Liver (tissue), 9 donors: ENCODE measurements around the gene DARS1. TPM values are rescaled to one million over a fixed set of nuclear protein-coding genes. Genes with fewer than 3 reads are reported as not detected.

Experiments
- DNase-seq: peaks from one replicate; pipeline ENCODE4 v3.0.0-alpha.2; 2017; ENCODE audit warnings: low spot score
- H3K27ac ChIP-seq, 2 donors: one replicate each; pipeline ENCODE4 v1.7.0; 2013; ENCODE audit warnings: inconsistent platforms in 2 of 2, low read length in 2 of 2, control low read depth in 1 of 2, low read depth in 1 of 2, mild to moderate bottlenecking in 1 of 2
- H3K27me3 ChIP-seq, 4 donors: one replicate each; pipeline versions ENCODE4 v1.6.1 to v1.7.0; 2013; ENCODE audit warnings: low read length in 3 of 4, inconsistent platforms in 1 of 4, mild to moderate bottlenecking in 1 of 4, moderate library complexity in 1 of 4; ENCODE audit not compliant: control insufficient read depth in 4 of 4, insufficient read depth in 4 of 4
- H3K36me3 ChIP-seq, 4 donors: one replicate each; pipeline versions ENCODE4 v1.6.1 to v1.7.0; 2013; ENCODE audit warnings: low read length in 3 of 4, mild to moderate bottlenecking in 3 of 4, low read depth in 1 of 4, moderate library complexity in 1 of 4; ENCODE audit not compliant: control insufficient read depth in 4 of 4, insufficient read depth in 3 of 4
- H3K4me1 ChIP-seq, 4 donors: one replicate each; pipeline versions ENCODE4 v1.6.1 to v1.7.0; 2013; ENCODE audit warnings: low read length in 3 of 4, mild to moderate bottlenecking in 3 of 4, moderate library complexity in 1 of 4; ENCODE audit not compliant: control insufficient read depth in 4 of 4, insufficient read depth in 4 of 4
- H3K4me3 ChIP-seq, 3 donors: one replicate each; pipeline versions ENCODE4 v1.6.1 to v1.7.0; 2013; ENCODE audit warnings: low read length in 3 of 3, control low read depth in 1 of 3, low read depth in 1 of 3, mild to moderate bottlenecking in 1 of 3
- H3K9ac ChIP-seq, 2 donors: one replicate each; pipeline ENCODE4 v1.7.0; 2013; ENCODE audit warnings: low read length in 2 of 2, mild to moderate bottlenecking in 2 of 2, moderate library complexity in 2 of 2, control low read depth in 1 of 2, low read depth in 1 of 2
- H3K9me3 ChIP-seq, 4 donors: one replicate each; pipeline versions ENCODE4 v1.6.1 to v1.7.0; 2013; ENCODE audit warnings: low read length in 3 of 4; ENCODE audit not compliant: control insufficient read depth in 4 of 4
- ATF3 ChIP-seq: IDR thresholded peaks from 2 replicates; pipeline ENCODE4 v1.6.1; 2016; ENCODE audit warnings: antibody characterized with exemption
- CTCF ChIP-seq: fragments of 150-350 bp; IDR thresholded peaks from 2 replicates; pipeline ENCODE4 v1.5.1; 2017; ENCODE audit warnings: improper control_type of control experiment, low read depth, low read length; ENCODE audit not compliant: missing input control
- EGR1 ChIP-seq, 2 donors: IDR thresholded peaks; 2 replicates each; pipeline ENCODE4 v1.6.1; 2016 to 2018; ENCODE audit warnings: antibody characterized with exemption in 2 of 2, low read depth in 2 of 2
- FOXA1 ChIP-seq: IDR thresholded peaks from 2 replicates; pipeline ENCODE4 v1.6.1; 2016; ENCODE audit warnings: antibody characterized with exemption
- FOXA2 ChIP-seq: IDR thresholded peaks from 2 replicates; pipeline ENCODE4 v1.6.1; 2016; ENCODE audit warnings: antibody characterized with exemption
- GABPA ChIP-seq, 2 donors: IDR thresholded peaks in 1 of 2; conservative IDR thresholded peaks in 1 of 2; 2 replicates each; pipeline ENCODE4 v1.6.1; 2016; ENCODE audit warnings: antibody characterized with exemption in 2 of 2, mild to moderate bottlenecking in 1 of 2, moderate library complexity in 1 of 2
- HNF4G ChIP-seq: IDR thresholded peaks from 2 replicates; pipeline ENCODE4 v1.6.1; 2016; ENCODE audit warnings: antibody characterized with exemption
- JUND ChIP-seq, 2 donors: IDR thresholded peaks; 2 replicates each; pipeline ENCODE4 v1.6.1; 2016; ENCODE audit warnings: antibody characterized with exemption in 2 of 2
- MAX ChIP-seq: IDR thresholded peaks from 2 replicates; pipeline ENCODE4 v1.6.1; 2016; ENCODE audit warnings: antibody characterized with exemption
- NR2F2 ChIP-seq: IDR thresholded peaks from 2 replicates; pipeline ENCODE4 v1.6.1; 2016; ENCODE audit warnings: antibody characterized with exemption
- RAD21 ChIP-seq, 2 donors: IDR thresholded peaks; 2 replicates each; pipeline ENCODE4 v1.6.1; 2016; ENCODE audit warnings: antibody characterized with exemption in 2 of 2, mild to moderate bottlenecking in 2 of 2
- REST ChIP-seq: IDR thresholded peaks from 2 replicates; pipeline ENCODE4 v1.6.1; 2016; ENCODE audit warnings: antibody characterized with exemption, mild to moderate bottlenecking
- RXRA ChIP-seq, 2 donors: IDR thresholded peaks; 2 replicates each; pipeline ENCODE4 v1.6.1; 2017 to 2018; ENCODE audit warnings: antibody characterized with exemption in 2 of 2, mild to moderate bottlenecking in 1 of 2
- SP1 ChIP-seq: IDR thresholded peaks from 2 replicates; pipeline ENCODE4 v1.6.1; 2018; ENCODE audit warnings: antibody characterized with exemption, mild to moderate bottlenecking
- TAF1 ChIP-seq: conservative IDR thresholded peaks from 2 replicates; pipeline ENCODE4 v1.6.1; 2016; ENCODE audit warnings: antibody characterized with exemption, mild to moderate bottlenecking
- YY1 ChIP-seq: IDR thresholded peaks from 2 replicates; pipeline ENCODE4 v1.6.1; 2016; ENCODE audit warnings: antibody characterized with exemption, mild to moderate bottlenecking
- ZBTB33 ChIP-seq: IDR thresholded peaks from 2 replicates; pipeline ENCODE4 v1.6.1; 2016; ENCODE audit warnings: antibody characterized with exemption
- WGBS: extraction: QIAGEN DNeasy Blood & Tissue Kit; methylation state at CpG from one replicate; pipeline ENCODE4 v1.1.7; 2013; 5-methylcytosine and 5-hydroxymethylcytosine counted together
- polyA plus RNA-seq, 2 donors: library from polyadenylated mRNA; stranded (reverse) in 1 of 2; unstranded in 1 of 2; fragments of 200-250 nt in 1 of 2; fragments of >200 nt in 1 of 2; fragmentation: Nextera tagmentation in 1 of 2; extraction: Ambion mirVana in 1 of 2; gene quantifications; one replicate each; pipeline versions ENCODE4 v1.2.1 to v1.2.3, GENCODE V29; 2013 to 2015
- total RNA-seq, 2 donors: library from RNA; depleted of rRNA; stranded (reverse); fragments of >200 nt; gene quantifications; one replicate each; pipeline ENCODE4 v1.2.3, GENCODE V29; 2014
- donor health status: healthy.
- donor health status: healthy.
- donor health status: healthy.
- donor health status: healthy.
- donor health status: healthy.

Gene DARS1
- total and polyA plus RNA-seq, 4 donors, result 25.0 to 44.1 (median 32.6) TPM

- Histone ChIP-seq H3K4me1 (peaks cover 0 to 5% (median 3%) of the 10 kb centered on the region in 4 donors), H3K36me3 (peaks cover 2 to 14% (median 6%) of the 10 kb centered on the region in 4 donors), H3K9me3 (no peaks in the 10 kb centered on the region), H3K4me3 (no peak overlapping the region), H3K9ac (no peak overlapping the region), H3K27ac (no peak overlapping the region), H3K27me3 (no peaks in the 10 kb centered on the region)
- TF ChIP-seq GABPA (IDR thresholded peaks at IDR 0.05 in 1 of 2, conservative IDR thresholded peaks at IDR 0.05 in 1 of 2), result no peak
- no peak for TF ChIP-seq ZBTB33
- TF ChIP-seq RAD21 (IDR thresholded peaks at IDR 0.05), result no peak
- no peak for TF ChIP-seq SP1
- no peak for TF ChIP-seq TAF1
- no peak for TF ChIP-seq NR2F2
- TF ChIP-seq RXRA (IDR thresholded peaks at IDR 0.05), result no peak
- no peak for TF ChIP-seq HNF4G
- no peak for TF ChIP-seq REST
- no peak for TF ChIP-seq ATF3
- no peak for TF ChIP-seq FOXA2
- no peak for TF ChIP-seq CTCF
- no peak for TF ChIP-seq MAX
- no peak for TF ChIP-seq FOXA1
- TF ChIP-seq YY1, result no peak
- DNase-seq, result no peak
- 96% methylated on average over 1 of the region's 1 CpG for WGBS
Observed at GRCh38 chr2:135870571-135870970, 114.9 kb downstream of the DARS1 start.

- peaks cover 4 to 21% (median 14%) of the 10 kb centered on the region in 4 donors for H3K36me3 ChIP-seq
- no peaks in the 10 kb centered on the region for H3K27me3 ChIP-seq
- no peak for DNase-seq
- no peaks in the 10 kb centered on the region for H3K9me3 ChIP-seq
- H3K27ac ChIP-seq, result no peak overlapping the region
- H3K4me3 ChIP-seq, result no peak overlapping the region
- H3K9ac ChIP-seq, result no peak overlapping the region
- H3K4me1 ChIP-seq, result no peaks in the 10 kb centered on the region
- WGBS, result 94% methylated on average over 6 of the region's 6 CpGs
- TF ChIP-seq NR2F2 (no peak), YY1 (no peak), CTCF (no peak), ATF3 (no peak), MAX (no peak), SP1 (no peak), FOXA1 (no peak), EGR1 (IDR thresholded peaks at IDR 0.05; ENCODE audit: low read depth in 2 of 2) (no peak), ZBTB33 (no peak), RAD21 (IDR thresholded peaks at IDR 0.05) (no peak), TAF1 (no peak), JUND (IDR thresholded peaks at IDR 0.05) (no peak), GABPA (IDR thresholded peaks at IDR 0.05 in 1 of 2, conservative IDR thresholded peaks at IDR 0.05 in 1 of 2) (no peak)
Observed at GRCh38 chr2:135863233-135863632, 122.2 kb downstream of the DARS1 start.
